H9 (cell line): Measurements from ENCODE around the gene SVEP1. TPM values are rescaled to one million over a fixed set of nuclear protein-coding genes. Genes with fewer than 3 reads are reported as not detected.

Experiments used
- DNase-seq: peaks from one replicate; pipeline ENCODE4 v3.0.0-alpha.2; 2017
- H2AFZ ChIP-seq: one replicate; pipeline ENCODE4 v1.6.1; 2013; ENCODE audit warnings: mild to moderate bottlenecking, low read length, control low read depth, moderate library complexity
- H2AK5ac ChIP-seq: 2 replicates; pipeline ENCODE4 v1.6.1; 2013; ENCODE audit warnings: low read length, control low read depth, mixed read lengths; ENCODE audit not compliant: insufficient read length
- H2BK120ac ChIP-seq: one replicate; pipeline ENCODE4 v1.6.1; 2013; ENCODE audit warnings: low read depth, mild to moderate bottlenecking, low read length, control low read depth, inconsistent platforms; ENCODE audit not compliant: poor library complexity, severe bottlenecking
- H2BK12ac ChIP-seq: 2 replicates; pipeline ENCODE4 v1.6.1; 2013; ENCODE audit warnings: low read length, control low read depth, mixed read lengths, low read depth; ENCODE audit not compliant: insufficient read length
- H2BK15ac ChIP-seq: 2 replicates; pipeline ENCODE4 v1.6.1; 2013; ENCODE audit warnings: low read depth, low read length, control low read depth
- H2BK20ac ChIP-seq: one replicate; pipeline ENCODE4 v1.6.1; 2013; ENCODE audit warnings: low read depth, mild to moderate bottlenecking, low read length, control low read depth, inconsistent platforms; ENCODE audit not compliant: poor library complexity, severe bottlenecking
- H2BK5ac ChIP-seq: 2 replicates; pipeline ENCODE4 v1.6.1; 2013; ENCODE audit warnings: low read length, control low read depth, mixed read lengths; ENCODE audit not compliant: insufficient read length
- H3K14ac ChIP-seq: 2 replicates; pipeline ENCODE4 v1.6.1; 2013; ENCODE audit warnings: low read length, control low read depth; ENCODE audit not compliant: insufficient read depth
- H3K18ac ChIP-seq: 2 replicates; pipeline ENCODE4 v1.6.1; 2013; ENCODE audit warnings: low read depth, mild to moderate bottlenecking, mixed read lengths, low read length, control low read depth; ENCODE audit not compliant: insufficient read length
- H3K23ac ChIP-seq: 2 replicates; pipeline ENCODE4 v1.6.1; 2013; ENCODE audit warnings: low read length, control low read depth, mixed read lengths, low read depth; ENCODE audit not compliant: insufficient read length
- H3K23me2 ChIP-seq: 2 replicates; pipeline ENCODE4 v1.6.1; 2013; ENCODE audit warnings: low read depth, mild to moderate bottlenecking, mixed read lengths, low read length, control low read depth; ENCODE audit not compliant: insufficient read length, poor library complexity, severe bottlenecking
- H3K27ac ChIP-seq: 2 replicates; pipeline ENCODE4 v1.5.1; 2013; ENCODE audit warnings: low read length, control low read depth, mixed read lengths, low read depth; ENCODE audit not compliant: insufficient read length
- H3K27me3 ChIP-seq: 2 replicates; pipeline ENCODE4 v1.6.1; 2013; ENCODE audit warnings: low read length, control low read depth, inconsistent platforms; ENCODE audit not compliant: insufficient read depth
- H3K4ac ChIP-seq: 2 replicates; pipeline ENCODE4 v1.6.1; 2013; ENCODE audit warnings: low read depth, mild to moderate bottlenecking, control low read depth, inconsistent platforms, low read length, moderate library complexity
- H3K4me1 ChIP-seq: 2 replicates; pipeline ENCODE4 v1.6.1; 2013; ENCODE audit warnings: low read length, control low read depth, inconsistent platforms; ENCODE audit not compliant: insufficient read depth
- H3K4me2 ChIP-seq: 2 replicates; pipeline ENCODE4 v1.6.1; 2013; ENCODE audit warnings: low read length, control low read depth, mixed read lengths; ENCODE audit not compliant: insufficient read length, insufficient read depth
- H3K56ac ChIP-seq: 2 replicates; pipeline ENCODE4 v1.6.1; 2013; ENCODE audit warnings: low read depth, mild to moderate bottlenecking, mixed read lengths, low read length, control low read depth; ENCODE audit not compliant: insufficient read length
- H3K79me1 ChIP-seq: 2 replicates; pipeline ENCODE4 v1.6.1; 2013; ENCODE audit warnings: low read depth, mild to moderate bottlenecking, moderate library complexity, low read length, control low read depth, inconsistent platforms; ENCODE audit not compliant: insufficient read depth, poor library complexity, severe bottlenecking
- H3K79me2 ChIP-seq: 2 replicates; pipeline ENCODE4 v1.6.1; 2013; ENCODE audit warnings: low read length, control low read depth, inconsistent platforms; ENCODE audit not compliant: insufficient read depth
- H3K9ac ChIP-seq: 2 replicates; pipeline ENCODE4 v1.6.1; 2013; ENCODE audit warnings: low read length, control low read depth, mixed read lengths; ENCODE audit not compliant: insufficient read length; ENCODE audit errors: extremely low read depth
- H3K9me3 ChIP-seq: one replicate; pipeline ENCODE4 v1.6.1; 2013; ENCODE audit warnings: low read depth, low read length, inconsistent platforms; ENCODE audit not compliant: control insufficient read depth
- H3T11ph ChIP-seq: one replicate; pipeline ENCODE4 v1.6.1; 2013; ENCODE audit warnings: mild to moderate bottlenecking, low read length, control low read depth, inconsistent platforms
- H4K20me1 ChIP-seq: one replicate; pipeline ENCODE4 v1.6.1; 2013; ENCODE audit not compliant: control insufficient read depth, insufficient read length, insufficient read depth
- H4K5ac ChIP-seq: 2 replicates; pipeline ENCODE4 v1.6.1; 2013; ENCODE audit warnings: low read depth, mild to moderate bottlenecking, mixed read lengths, low read length, control low read depth; ENCODE audit not compliant: insufficient read length
- H4K8ac ChIP-seq: replicated peaks from 2 replicates; pipeline ENCODE4 v1.6.1; 2013; ENCODE audit warnings: low read length, control low read depth, mixed read lengths, low read depth; ENCODE audit not compliant: insufficient read length
- H4K91ac ChIP-seq: 2 replicates; pipeline ENCODE4 v1.6.1; 2013; ENCODE audit warnings: low read depth, mild to moderate bottlenecking, moderate library complexity, mixed read lengths, low read length, control low read depth; ENCODE audit not compliant: insufficient read length
- H3K27ac Mint-ChIP-seq, 3 experiments: 2 replicates in 2 of 3; 3 replicates in 1 of 3; pipeline ENCODE4 v1.8.0; 2020 to 2021; ENCODE audit warnings: mixed read lengths in 3 of 3, mild to moderate bottlenecking in 1 of 3, moderate library complexity in 1 of 3
- H3K27me3 Mint-ChIP-seq: 2 replicates; pipeline ENCODE4 v1.8.0; 2021; ENCODE audit warnings: low read depth, mild to moderate bottlenecking, moderate library complexity, mixed read lengths
- H3K36me3 Mint-ChIP-seq, 3 experiments: 2 replicates in 2 of 3; 3 replicates in 1 of 3; pipeline ENCODE4 v1.8.0; 2020 to 2021; ENCODE audit warnings: low read depth in 3 of 3, mixed read lengths in 3 of 3; ENCODE audit not compliant: insufficient read depth in 1 of 3
- H3K4me1 Mint-ChIP-seq, 2 experiments: 2 replicates each; pipeline ENCODE4 v1.8.0; 2020; ENCODE audit warnings: mixed read lengths in 2 of 2
- H3K4me3 Mint-ChIP-seq, 2 experiments: 2 replicates in 1 of 2; 3 replicates in 1 of 2; pipeline ENCODE4 v1.8.0; 2020 to 2021; ENCODE audit warnings: mild to moderate bottlenecking in 2 of 2, mixed read lengths in 2 of 2, moderate library complexity in 1 of 2
- H3K9me3 Mint-ChIP-seq, 2 experiments: 2 replicates in 1 of 2; 3 replicates in 1 of 2; pipeline ENCODE4 v1.8.0; 2020; ENCODE audit warnings: mild to moderate bottlenecking in 2 of 2, mixed read lengths in 2 of 2, moderate library complexity in 1 of 2
- WGBS: extraction: QIAGEN DNeasy Blood & Tissue Kit; methylation state at CpG from one replicate; pipeline ENCODE4 v1.1.7; 2013; ENCODE audit warnings: missing lambda C conversion rate, low lambda C conversion rate, mixed read lengths; ENCODE audit not compliant: insufficient read length; ENCODE audit errors: extremely low coverage; 5-methylcytosine and 5-hydroxymethylcytosine counted together
- total RNA-seq: library from RNA; stranded (reverse); gene quantifications from 2 replicates; pipeline ENCODE4 v1.2.1, GENCODE V29; 2021
- TF ChIP-seq, protein P1 (sequence below): fragments of 200-600 bp; sonication (generic); conservative IDR thresholded peaks from 3 replicates; pipeline ENCODE4 v1.8.0; 2021; ENCODE audit warnings: antibody characterized with exemption, mild to moderate bottlenecking

SVEP1 gene
- total RNA-seq, 1 experiment from 2014 or later, result 0.17 TPM

DNA sequence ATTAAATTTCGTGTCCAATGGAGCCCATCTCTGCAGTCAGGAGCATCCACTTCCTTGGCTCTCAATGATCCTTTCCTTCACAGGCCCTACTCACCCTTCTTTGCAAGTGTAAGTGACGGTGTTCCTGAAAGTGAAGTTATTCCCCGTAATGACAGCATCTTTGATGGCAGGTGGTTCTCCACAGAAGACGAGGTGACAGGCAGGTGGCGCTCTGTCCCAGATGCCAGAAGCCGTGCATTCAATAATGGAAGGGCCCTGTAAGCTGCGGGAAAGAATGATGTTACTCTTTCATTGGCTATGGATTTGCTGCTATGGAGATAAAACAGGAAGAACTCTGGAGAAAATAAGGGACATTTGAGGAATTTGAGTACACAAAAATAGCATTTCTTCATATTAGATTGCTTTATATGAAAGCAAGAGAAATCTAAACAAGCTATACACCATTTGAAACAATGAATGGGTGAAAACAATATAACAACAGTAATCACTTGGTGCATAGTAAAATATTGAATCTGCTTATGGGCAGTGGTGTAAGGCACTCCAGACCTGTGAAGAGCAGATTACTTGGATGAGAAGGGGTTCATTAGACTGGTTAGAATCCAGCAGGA is 151.9 kb downstream of the SVEP1 start:
- no peak overlapping the region for H2BK15ac ChIP-seq
- H3K79me2 ChIP-seq, result no peaks in the 10 kb centered on the region
- DNase-seq, result peak; percentile 77
- Mint-ChIP-seq H3K27ac (no peak overlapping the region), H3K9me3 (no peaks in the 10 kb centered on the region), H3K4me1 (no peaks in the 10 kb centered on the region), H3K4me3 (no peak overlapping the region), H3K36me3 (no peaks in the 10 kb centered on the region), H3K27me3 (no peaks in the 10 kb centered on the region)
- no peak overlapping the region for H3K23ac ChIP-seq
- no CpG with 5 or more reads among the region's 7 CpGs for WGBS
- H3K56ac ChIP-seq, result no peak overlapping the region
- no peak overlapping the region for H3K4me2 ChIP-seq
- H3K27ac ChIP-seq, result no peak overlapping the region
- no peak overlapping the region for H2BK5ac ChIP-seq
- no peak overlapping the region for H3K14ac ChIP-seq
- no peaks in the 10 kb centered on the region for H3K79me1 ChIP-seq
- no peaks in the 10 kb centered on the region for H3K27me3 ChIP-seq
- no peaks in the 10 kb centered on the region for H3K4me1 ChIP-seq
- no peak overlapping the region for H4K5ac ChIP-seq
- H3K4ac ChIP-seq, result no peak overlapping the region
- no peak overlapping the region for H4K8ac ChIP-seq
- no peaks in the 10 kb centered on the region for H4K20me1 ChIP-seq
- H3T11ph ChIP-seq, result no peak overlapping the region
- H4K91ac ChIP-seq, result no peak overlapping the region
- no peaks in the 10 kb centered on the region for H3K9me3 ChIP-seq
- TF ChIP-seq, protein P1, sequence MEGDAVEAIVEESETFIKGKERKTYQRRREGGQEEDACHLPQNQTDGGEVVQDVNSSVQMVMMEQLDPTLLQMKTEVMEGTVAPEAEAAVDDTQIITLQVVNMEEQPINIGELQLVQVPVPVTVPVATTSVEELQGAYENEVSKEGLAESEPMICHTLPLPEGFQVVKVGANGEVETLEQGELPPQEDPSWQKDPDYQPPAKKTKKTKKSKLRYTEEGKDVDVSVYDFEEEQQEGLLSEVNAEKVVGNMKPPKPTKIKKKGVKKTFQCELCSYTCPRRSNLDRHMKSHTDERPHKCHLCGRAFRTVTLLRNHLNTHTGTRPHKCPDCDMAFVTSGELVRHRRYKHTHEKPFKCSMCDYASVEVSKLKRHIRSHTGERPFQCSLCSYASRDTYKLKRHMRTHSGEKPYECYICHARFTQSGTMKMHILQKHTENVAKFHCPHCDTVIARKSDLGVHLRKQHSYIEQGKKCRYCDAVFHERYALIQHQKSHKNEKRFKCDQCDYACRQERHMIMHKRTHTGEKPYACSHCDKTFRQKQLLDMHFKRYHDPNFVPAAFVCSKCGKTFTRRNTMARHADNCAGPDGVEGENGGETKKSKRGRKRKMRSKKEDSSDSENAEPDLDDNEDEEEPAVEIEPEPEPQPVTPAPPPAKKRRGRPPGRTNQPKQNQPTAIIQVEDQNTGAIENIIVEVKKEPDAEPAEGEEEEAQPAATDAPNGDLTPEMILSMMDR, result peak; percentile 84
- no peak overlapping the region for H2AK5ac ChIP-seq
- no peak overlapping the region for H3K9ac ChIP-seq
- H3K23me2 ChIP-seq, result no peaks in the 10 kb centered on the region
- no peak overlapping the region for H2BK12ac ChIP-seq
- H2BK120ac ChIP-seq, result no peak overlapping the region
- H2AFZ ChIP-seq, result no peak overlapping the region
- H2BK20ac ChIP-seq, result no peak overlapping the region
- no peak overlapping the region for H3K18ac ChIP-seq
